Hepatocyte (in vitro differentiated cells): Measurements from ENCODE around the gene LCAT.

Experiments
- EZH2 ChIP-seq: fragments of 200-600 bp; sonication (generic); IDR thresholded peaks from 2 replicates; pipeline ENCODE4 v1.6.1; 2016; ENCODE audit warnings: antibody characterized with exemption, mild to moderate bottlenecking, borderline replicate concordance
- TF ChIP-seq, protein P1 (sequence below): fragments of 200-600 bp; sonication (generic); IDR thresholded peaks from 2 replicates; pipeline ENCODE4 v1.5.1; 2016; ENCODE audit warnings: antibody characterized with exemption, mild to moderate bottlenecking; ENCODE audit not compliant: poor library complexity

DNA sequence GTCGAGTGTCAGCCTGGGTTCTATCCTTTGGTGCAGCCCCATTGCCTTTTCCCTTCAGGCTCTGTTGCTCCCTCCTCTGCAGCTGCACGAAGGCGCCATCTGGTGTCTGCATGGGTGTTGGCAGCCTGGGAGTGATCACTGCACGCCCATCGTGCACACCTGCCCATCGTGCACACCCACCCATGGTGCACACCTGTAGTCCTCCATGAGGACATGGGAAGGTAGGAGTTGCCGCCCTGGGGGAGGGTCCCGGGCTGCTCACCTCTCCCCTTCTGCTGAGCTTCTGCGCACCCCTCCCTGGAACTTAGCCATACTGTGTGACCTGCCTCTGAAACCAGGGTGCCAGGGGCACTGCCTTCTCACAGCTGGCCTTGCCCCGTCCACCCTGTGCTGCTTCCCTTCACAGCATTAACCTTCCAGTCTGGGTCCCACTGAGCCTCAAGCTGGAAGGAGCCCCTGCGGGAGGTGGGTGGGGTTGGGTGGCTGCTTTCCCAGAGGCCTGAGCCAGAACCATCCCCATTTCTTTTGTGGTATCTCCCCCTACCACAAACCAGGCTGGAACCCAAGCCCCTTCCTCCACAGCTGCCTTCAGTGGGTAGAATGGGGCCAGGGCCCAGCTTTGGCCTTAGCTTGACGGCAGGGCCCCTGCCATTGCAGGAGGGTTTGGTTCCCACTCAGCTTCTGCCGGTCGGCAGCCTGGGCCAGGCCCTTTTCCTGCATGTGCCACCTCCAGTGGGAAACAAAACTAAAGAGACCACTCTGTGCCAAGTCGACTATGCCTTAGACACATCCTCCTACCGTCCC, 15.2 kb downstream of the LCAT start:
- no peak for TF ChIP-seq EZH2
- TF ChIP-seq, protein P1, sequence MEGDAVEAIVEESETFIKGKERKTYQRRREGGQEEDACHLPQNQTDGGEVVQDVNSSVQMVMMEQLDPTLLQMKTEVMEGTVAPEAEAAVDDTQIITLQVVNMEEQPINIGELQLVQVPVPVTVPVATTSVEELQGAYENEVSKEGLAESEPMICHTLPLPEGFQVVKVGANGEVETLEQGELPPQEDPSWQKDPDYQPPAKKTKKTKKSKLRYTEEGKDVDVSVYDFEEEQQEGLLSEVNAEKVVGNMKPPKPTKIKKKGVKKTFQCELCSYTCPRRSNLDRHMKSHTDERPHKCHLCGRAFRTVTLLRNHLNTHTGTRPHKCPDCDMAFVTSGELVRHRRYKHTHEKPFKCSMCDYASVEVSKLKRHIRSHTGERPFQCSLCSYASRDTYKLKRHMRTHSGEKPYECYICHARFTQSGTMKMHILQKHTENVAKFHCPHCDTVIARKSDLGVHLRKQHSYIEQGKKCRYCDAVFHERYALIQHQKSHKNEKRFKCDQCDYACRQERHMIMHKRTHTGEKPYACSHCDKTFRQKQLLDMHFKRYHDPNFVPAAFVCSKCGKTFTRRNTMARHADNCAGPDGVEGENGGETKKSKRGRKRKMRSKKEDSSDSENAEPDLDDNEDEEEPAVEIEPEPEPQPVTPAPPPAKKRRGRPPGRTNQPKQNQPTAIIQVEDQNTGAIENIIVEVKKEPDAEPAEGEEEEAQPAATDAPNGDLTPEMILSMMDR = peak; percentile 78
